ENCODE results near the gene RPL7L1.
"Not testable (repeated sequence)": the region's sequence is repeated elsewhere in the genome, so short reads cannot be mapped to it uniquely, and the experiment has no call there.

The RPL7L1 gene

GRCh38 chr6:42891199-42891722, 11.8 kb downstream of the RPL7L1 start:
- DNase-seq (ENCODE audit: low read depth), result no peak

DNA sequence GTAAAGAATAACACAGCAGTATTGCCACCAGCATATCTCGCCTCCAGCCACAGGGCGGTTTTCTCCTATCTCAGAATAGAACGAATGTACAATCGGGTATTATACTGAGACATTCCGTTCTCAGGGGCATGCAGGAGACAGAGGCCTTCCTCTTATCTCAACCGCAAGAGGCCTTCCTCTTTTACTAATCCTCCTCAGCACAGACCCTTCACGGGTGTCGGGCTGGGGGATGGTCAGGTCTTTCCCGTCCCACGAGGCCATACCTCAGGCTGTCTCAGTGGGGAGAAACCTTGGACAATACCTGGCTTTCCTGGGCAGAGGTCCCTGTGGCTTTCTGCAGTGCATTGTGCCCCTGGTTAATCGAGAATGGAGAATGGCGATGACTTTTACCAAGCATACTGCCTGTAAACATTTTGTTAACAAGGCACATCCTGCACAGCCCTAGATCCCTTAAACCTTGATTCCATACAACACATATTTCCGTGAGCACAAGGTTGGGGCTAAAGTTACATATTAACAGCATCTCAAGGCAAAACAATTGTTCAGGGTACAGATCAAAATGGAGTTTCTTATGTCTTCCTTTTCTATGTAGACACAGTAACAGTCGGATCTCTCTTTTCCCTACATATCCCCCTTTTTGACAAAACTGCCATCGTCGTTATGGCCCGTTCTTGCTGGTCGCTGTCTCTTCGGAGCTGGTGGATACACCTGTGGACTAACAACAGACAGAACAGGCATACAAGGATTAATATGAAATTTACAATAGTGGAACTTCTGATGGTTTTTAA, 14.8 kb downstream of the RPL7L1 start:
- not testable (repeated sequence) for DNase-seq (ENCODE audit: low read depth)

DNA sequence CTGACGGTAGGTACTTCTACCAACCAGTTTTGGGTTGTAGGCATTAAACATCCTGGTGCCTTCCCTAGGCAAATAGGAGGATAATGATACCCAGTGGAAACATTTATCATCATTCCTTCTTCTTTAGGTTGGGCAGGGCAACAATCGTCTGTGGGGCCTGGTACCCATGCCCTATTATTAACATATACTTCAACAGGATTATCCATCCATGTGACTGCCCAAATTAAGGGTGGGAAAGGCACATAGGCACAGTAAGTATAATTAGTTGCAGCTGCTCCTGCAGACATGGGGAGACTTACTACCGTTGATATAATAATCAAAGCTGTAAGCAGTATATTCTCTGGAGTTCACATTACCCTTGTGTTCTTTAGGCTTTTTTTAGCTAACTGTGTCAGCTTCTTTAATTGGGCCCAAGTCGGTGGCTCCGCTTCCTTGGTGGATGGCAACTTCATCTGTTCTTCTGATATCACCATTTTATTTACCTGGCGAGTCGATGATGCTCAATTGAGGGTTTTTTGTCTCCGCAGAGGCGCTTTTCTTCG, 16.8 kb downstream of the RPL7L1 start:
- DNase-seq (ENCODE audit: low read depth), result no peak

GRCh38 chr6:42898891-42899361, 19.5 kb downstream of the RPL7L1 start:
- peak; percentile 66 for DNase-seq (ENCODE audit: low read depth)

DNA sequence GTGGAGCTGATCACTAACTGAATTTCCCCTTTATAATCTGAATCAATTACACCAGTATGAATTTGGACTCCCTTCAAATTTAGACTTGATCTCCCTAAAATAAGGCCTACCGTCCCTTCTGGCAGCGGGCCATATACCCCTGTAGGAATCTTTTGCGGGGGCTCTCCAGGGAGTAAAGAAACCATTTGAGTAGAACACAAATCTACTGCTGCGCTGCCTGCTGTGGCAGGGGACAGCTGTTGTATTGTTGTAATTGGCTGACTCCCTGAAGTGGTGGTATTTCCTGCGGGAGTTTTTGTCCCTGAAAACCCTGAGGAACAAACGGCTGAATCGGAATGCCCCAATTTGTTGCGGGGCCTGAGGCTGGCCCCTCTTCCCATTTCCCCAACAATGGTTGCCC, 20.5 kb downstream of the RPL7L1 start:
- no peak for DNase-seq (ENCODE audit: low read depth)

DNA sequence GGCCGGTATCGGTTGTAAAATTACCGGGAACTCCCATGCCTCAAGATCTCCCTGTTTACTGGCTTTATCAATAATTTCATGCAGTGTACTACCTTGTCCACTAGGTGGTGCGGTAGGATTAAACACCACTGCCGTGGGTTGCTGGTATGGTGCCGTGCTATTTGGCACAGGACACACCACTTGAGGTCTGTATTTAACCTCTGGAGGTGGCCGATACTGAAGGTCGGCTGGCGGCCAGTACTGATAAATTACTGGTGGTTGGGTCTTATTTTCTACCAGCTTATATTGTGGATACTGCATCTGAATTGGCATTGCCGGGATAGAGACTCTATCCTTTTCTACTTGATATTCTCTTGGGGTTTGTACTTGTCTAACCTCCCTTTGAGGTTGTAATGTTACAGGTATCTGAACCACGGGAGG, 22.1 kb downstream of the RPL7L1 start:
- DNase-seq (ENCODE audit: low read depth), result peak; percentile 60

- DNase-seq (ENCODE audit: low read depth), result not testable (repeated sequence)
These were observed 23.2 kb downstream of the RPL7L1 start for GRCh38 chr6:42902429-42903263.

DNA sequence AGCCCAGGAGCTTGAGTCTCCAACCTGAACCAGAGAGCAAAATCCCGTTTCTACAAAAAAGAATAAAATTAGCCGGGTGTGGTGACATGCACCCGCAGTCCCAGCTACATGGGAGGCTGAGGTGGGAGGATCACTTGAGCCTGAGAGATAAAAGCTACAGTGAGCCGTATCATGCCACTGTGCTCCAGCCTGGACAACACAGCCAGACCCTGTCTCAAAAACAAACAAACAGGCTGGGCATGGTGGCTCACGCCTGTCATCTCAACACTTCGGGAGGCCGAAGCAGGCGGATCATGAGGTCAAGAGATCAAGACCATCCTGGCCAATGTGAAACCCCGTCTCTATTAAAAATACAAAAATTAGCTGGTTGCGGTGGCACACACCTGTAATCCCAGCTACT, 25.1 kb downstream of the RPL7L1 start:
- DNase-seq (ENCODE audit: low read depth), result no peak

DNA sequence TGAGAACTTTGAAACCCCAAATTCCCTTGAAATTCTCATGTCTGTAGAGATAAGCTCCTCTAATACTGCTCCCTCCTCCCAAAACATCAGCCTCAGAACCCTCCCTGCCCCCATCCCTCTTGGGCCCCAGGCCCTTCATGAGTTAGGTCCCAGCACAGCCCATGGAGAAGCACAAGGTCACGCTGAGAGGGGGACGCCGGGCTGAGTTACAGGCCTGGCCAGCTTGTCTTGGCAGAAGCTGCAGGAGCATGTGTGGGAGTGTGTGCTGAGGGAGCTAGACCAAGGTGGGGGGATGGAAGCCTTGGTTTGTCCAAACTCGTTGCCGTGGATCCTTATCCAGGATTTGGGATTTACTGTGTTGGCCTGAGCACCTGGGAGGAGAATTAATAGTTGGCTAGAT, 27.9 kb downstream of the RPL7L1 start:
- no peak for DNase-seq (ENCODE audit: low read depth)

- DNase-seq (ENCODE audit: low read depth), result no peak
These were observed 30.4 kb downstream of the RPL7L1 start for GRCh38 chr6:42909835-42910234.

DNA sequence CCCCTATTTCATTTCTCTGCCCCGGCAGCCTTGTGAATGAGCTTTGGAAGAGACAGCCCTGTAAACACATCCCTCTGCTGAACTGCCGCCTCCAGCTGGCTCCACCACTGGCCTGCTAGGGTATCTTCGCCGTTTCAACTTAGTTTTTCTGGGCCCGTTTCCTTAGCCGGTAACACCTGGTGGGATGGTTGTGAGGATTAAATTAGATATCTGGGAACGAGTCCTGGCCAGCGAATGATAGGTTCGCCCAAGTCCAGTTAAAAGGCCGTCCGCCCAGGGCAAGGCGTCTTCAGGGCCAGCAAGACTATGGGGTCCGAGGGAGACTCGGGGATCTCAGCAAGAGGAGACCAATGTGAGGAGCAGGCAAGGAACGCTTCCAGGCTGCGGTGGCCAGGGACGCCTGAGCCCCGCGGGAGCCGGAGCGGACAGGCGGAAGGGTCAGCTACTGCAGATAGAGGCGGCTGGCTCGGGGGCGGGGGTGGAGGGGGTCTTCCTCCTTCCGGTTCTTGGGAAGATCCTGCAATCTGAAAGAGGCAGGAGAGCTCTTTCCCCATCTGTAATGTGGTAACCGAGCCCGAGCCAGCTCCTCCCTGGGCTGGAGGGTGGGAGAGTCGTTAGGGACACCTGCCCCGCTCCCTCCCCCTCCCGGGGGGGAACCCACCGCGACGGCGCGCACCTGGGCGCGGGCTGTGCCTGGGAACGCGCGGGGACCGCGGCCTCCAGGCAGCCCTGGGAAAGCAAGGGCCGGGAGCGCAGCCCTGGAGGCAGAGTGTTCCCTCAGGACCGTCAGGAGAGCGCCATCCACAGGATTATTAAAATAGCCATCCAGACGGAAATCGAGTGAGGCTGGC, 32.0 kb downstream of the RPL7L1 start:
- DNase-seq (ENCODE audit: low read depth), result no peak

- no peak for DNase-seq (ENCODE audit: low read depth)
These were observed 35.1 kb downstream of the RPL7L1 start for GRCh38 chr6:42914546-42914945.

- no peak for DNase-seq (ENCODE audit: low read depth)
These were observed 36.3 kb downstream of the RPL7L1 start, which contains the start of gene PTCRA for GRCh38 chr6:42915732-42916131. Gene PTCRA, plus strand, starts transcription at chr6:42916053. Its CDS starts 17 bp downstream, at chr6:42916070.

- DNase-seq (ENCODE audit: low read depth), result no peak
These were observed 36.9 kb downstream of the RPL7L1 start for GRCh38 chr6:42916288-42916687.

- DNase-seq (ENCODE audit: low read depth), result no peak
These were observed 42.4 kb downstream of the RPL7L1 start for GRCh38 chr6:42921801-42922200.

GRCh38 chr6:42923666-42924065, 44.2 kb downstream of the RPL7L1 start:
- DNase-seq (ENCODE audit: low read depth), result no peak

DNA sequence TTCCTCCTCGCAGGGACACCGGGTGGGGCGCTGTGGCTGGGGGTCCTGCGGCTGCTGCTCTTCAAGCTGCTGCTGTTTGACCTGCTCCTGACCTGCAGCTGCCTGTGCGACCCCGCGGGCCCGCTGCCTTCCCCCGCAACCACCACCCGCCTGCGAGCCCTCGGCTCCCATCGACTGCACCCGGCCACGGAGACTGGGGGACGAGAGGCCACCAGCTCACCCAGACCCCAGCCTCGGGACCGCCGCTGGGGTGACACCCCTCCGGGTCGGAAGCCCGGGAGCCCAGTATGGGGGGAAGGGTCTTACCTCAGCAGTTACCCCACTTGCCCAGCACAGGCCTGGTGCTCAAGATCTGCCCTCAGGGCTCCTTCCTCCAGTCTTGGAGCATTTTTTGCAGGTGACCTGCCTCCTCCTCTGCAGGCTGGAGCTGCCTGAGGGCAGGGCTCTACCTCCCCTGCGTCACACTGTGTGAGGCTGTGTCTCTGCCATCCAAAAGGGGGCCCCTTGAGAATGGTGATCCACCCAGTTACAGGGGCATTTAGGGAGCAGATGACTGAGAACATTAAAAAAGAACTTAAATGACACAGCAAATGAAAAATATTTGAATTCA, 45.9 kb downstream of the RPL7L1 start:
- no peak for DNase-seq (ENCODE audit: low read depth)

DNA sequence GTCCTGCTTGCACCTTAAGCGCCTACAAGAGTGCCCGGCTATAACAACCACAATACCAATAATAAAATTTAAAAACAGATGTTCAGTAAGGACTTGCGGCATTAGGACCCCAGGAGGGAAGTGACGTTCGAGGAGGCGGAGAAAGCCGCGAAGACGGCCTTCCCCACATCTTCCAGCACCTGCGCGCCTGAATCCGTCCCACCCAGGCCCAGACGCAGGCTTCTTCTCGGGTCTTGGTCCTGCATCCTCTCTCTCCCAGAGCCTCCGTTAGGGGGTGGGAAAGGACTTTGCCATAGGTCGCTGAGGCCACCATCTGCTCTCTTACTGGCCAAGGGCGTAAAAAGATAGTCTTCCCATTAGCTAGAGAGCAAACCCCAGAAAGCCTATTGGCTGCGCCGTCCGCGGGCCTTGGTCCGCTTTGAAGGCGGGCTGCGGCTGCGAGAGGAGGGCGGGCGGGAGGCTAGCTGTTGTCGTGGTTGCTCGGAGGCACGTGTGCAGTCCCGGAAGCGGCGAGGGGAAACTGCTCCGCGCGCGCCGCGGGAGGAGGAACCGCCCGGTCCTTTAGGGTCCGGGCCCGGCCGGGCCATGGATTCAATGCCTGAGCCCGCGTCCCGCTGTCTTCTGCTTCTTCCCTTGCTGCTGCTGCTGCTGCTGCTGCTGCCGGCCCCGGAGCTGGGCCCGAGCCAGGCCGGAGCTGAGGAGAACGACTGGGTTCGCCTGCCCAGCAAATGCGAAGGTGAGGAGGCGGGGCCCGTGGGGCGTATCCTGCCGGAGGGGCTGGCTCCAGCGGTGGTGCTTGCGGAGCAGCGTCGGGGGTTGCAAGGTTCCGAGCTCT, 49.8 kb downstream of the RPL7L1 start, which contains the start of gene CNPY3:
Gene CNPY3, plus strand, starts transcription at position 495 of the 835 bp plus-strand sequence. Its CDS starts 91 bp downstream, at position 586.
- peak; percentile 89 for DNase-seq (ENCODE audit: low read depth)

DNA sequence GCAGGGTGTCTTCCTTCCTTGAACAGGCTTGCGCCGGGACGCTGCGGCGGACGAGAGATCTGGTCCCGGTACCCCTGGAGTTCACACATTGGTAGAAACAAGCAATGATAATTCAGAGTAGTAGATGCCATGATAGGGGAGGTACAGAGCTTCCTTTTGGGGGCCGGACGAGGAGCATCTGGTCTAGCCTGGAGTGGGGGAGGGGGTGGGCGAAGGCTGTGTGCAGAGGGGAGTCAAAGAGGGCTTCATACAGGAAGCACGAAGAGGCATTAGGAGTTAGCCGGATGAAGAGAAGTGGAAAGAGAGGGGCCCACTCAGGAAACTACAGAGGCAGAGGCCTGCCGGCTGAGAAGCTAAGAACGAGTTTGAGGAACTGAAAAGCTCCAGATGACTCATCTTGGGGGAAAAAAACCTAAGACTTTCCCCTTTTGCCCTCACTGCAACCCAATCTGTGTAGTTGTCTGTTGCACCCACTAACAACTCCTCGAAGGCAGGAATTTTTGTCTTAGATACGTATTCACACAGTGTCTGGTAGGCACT, 50.5 kb downstream of the RPL7L1 start:
- peak; percentile 31 for DNase-seq (ENCODE audit: low read depth)

GRCh38 chr6:42932412-42932811, 53.0 kb downstream of the RPL7L1 start:
- no peak for DNase-seq (ENCODE audit: low read depth)
